HCT116 (cell line): ENCODE data around the gene RBMS1. TPM values are rescaled to one million over a fixed set of nuclear protein-coding genes. Genes with fewer than 3 reads are reported as not detected.

Source experiments
- ATAC-seq: fragments of 200-7000 bp; cut with Tn5 transposase; 2 replicates; pipeline ENCODE4 v1.9.1; 2020; ENCODE audit warnings: mild to moderate bottlenecking, moderate library complexity
- BruUV-seq: library from RNA; stranded (reverse); fragments of 400-500 nt; replicated peaks from 2 replicates; lab custom pipeline; 2021; lab: Mats Ljungman, UMichigan
- CTCF ChIA-PET: fragments of 300-600 bp; sonication (Branson Sonifier 250); formaldehyde crosslinking; loops from one replicate; lab custom pipeline; 2021; ENCODE audit warnings: antibody characterized with exemption; lab: Charles Lee
- POLR2A ChIA-PET: fragments of 300-600, 350-600 bp; sonication (Branson Sonifier 250); formaldehyde crosslinking; loops from one replicate; lab custom pipeline; 2021; ENCODE audit warnings: antibody characterized with exemption; lab: Charles Lee
- RAD21 ChIA-PET, 2 experiments: fragments of 300-600 bp; sonication (Branson Sonifier 250); formaldehyde crosslinking; loops; one replicate each; lab custom pipeline; 2023; ENCODE audit warnings: low total read pairs in 2 of 2; ENCODE audit not compliant: uncharacterized antibody in 2 of 2, unreplicated experiment in 2 of 2, low non-redundant PET in 1 of 2; lab: Charles Lee
- DNase-seq: peaks from one replicate; pipeline ENCODE4 v3.0.0-alpha.2; 2010; ENCODE audit warnings: low read depth, low spot score
- H2AFZ ChIP-seq: fragments of 200-600 bp; shearing (Covaris generic), sonication (generic); 2 replicates; pipeline ENCODE4 v1.6.1; 2017; ENCODE audit warnings: low read depth, mixed run types, mixed read lengths, antibody characterized with exemption, low read length; ENCODE audit not compliant: poor library complexity, severe bottlenecking
- H3K27ac ChIP-seq: 2 replicates; pipeline ENCODE4 v1.5.1; 2012; ENCODE audit warnings: low read depth, low read length
- H3K27me3 ChIP-seq: fragments of 200-600 bp; sonication (generic); 2 replicates; pipeline ENCODE4 v1.6.1; 2016; ENCODE audit warnings: mixed run types, low read length, mixed read lengths; ENCODE audit not compliant: insufficient read depth
- H3K36me3 ChIP-seq, 2 experiments: fragments of 200-500 bp in 1 of 2; fragments of 200-600 bp in 1 of 2; sonication (Bioruptor generic) in 1 of 2; sonication (generic) in 1 of 2; 2 replicates each; pipeline versions ENCODE4 v1.5.1 to v1.6.1; 2014 to 2016; ENCODE audit warnings: low read length in 2 of 2, inconsistent platforms in 1 of 2, mixed read lengths in 1 of 2, mixed run types in 1 of 2; ENCODE audit not compliant: insufficient read depth in 2 of 2, control insufficient read depth in 1 of 2
- H3K4me1 ChIP-seq, 2 experiments: fragments of 200-600 bp in 1 of 2; sonication (generic) in 1 of 2; 2 replicates each; pipeline versions ENCODE4 v1.5.1 to v1.6.1; 2012 to 2017; ENCODE audit warnings: low read length in 2 of 2, inconsistent platforms in 1 of 2, mild to moderate bottlenecking in 1 of 2, mixed read lengths in 1 of 2, mixed run types in 1 of 2, moderate library complexity in 1 of 2; ENCODE audit not compliant: insufficient read depth in 2 of 2, control insufficient read depth in 1 of 2
- H3K4me2 ChIP-seq: fragments of 200-600 bp; sonication (generic); 2 replicates; pipeline ENCODE4 v1.6.1; 2017; ENCODE audit warnings: mixed run types, low read length, mixed read lengths
- H3K4me3 ChIP-seq, 2 experiments: fragments of 200-600 bp in 1 of 2; sonication (generic) in 1 of 2; replicated peaks in 1 of 2; 2 replicates each; pipeline ENCODE4 v1.5.1; 2011 to 2016; ENCODE audit warnings: low read length in 2 of 2, control low read depth in 1 of 2, low read depth in 1 of 2, mild to moderate bottlenecking in 1 of 2, mixed read lengths in 1 of 2, mixed run types in 1 of 2
- H3K79me2 ChIP-seq: fragments of 200-600 bp; sonication (generic); 2 replicates; pipeline ENCODE4 v1.6.1; 2017; ENCODE audit warnings: mild to moderate bottlenecking, mixed run types, low read length, moderate library complexity, mixed read lengths; ENCODE audit not compliant: insufficient read depth
- H3K9ac ChIP-seq: fragments of 200-600 bp; sonication (generic); 2 replicates; pipeline ENCODE4 v1.6.1; 2016; ENCODE audit warnings: low read length, mixed read lengths
- H3K9me2 ChIP-seq: fragments of 200-600 bp; sonication (generic), shearing (Covaris generic); 2 replicates; pipeline ENCODE4 v1.6.1; 2017; ENCODE audit warnings: mixed run types, mild to moderate bottlenecking, moderate library complexity; ENCODE audit not compliant: insufficient read depth
- H3K9me3 ChIP-seq, 2 experiments: fragments of 200-500 bp in 1 of 2; fragments of 200-600 bp in 1 of 2; sonication (Bioruptor generic) in 1 of 2; sonication (generic) in 1 of 2; 2 replicates each; pipeline ENCODE4 v1.6.1; 2014 to 2017; ENCODE audit warnings: low read length in 2 of 2, mixed read lengths in 2 of 2, inconsistent platforms in 1 of 2, low read depth in 1 of 2, mild to moderate bottlenecking in 1 of 2, mixed run types in 1 of 2, moderate library complexity in 1 of 2; ENCODE audit not compliant: control insufficient read depth in 1 of 2, insufficient read depth in 1 of 2
- H4K20me1 ChIP-seq: fragments of 200-600 bp; sonication (generic), shearing (Covaris generic); 2 replicates; pipeline ENCODE4 v1.6.1; 2017; ENCODE audit warnings: mixed run types, mild to moderate bottlenecking, moderate library complexity; ENCODE audit not compliant: insufficient read depth
- CEBPB ChIP-seq: IDR thresholded peaks from 2 replicates; pipeline ENCODE4 v1.6.1; 2012; ENCODE audit warnings: low read depth
- EZH2phosphoT487 ChIP-seq: fragments of 200-600 bp; IDR thresholded peaks from 2 replicates; pipeline ENCODE4 v1.6.1; 2018; ENCODE audit warnings: antibody characterized with exemption, borderline replicate concordance
- POLR2A ChIP-seq: IDR thresholded peaks from 2 replicates; pipeline ENCODE4 v1.7.0; 2011; ENCODE audit warnings: borderline replicate concordance; ENCODE audit not compliant: insufficient read depth, insufficient read length; ENCODE audit errors: extremely low read depth
- ZFX ChIP-seq: fragments of 450-650 bp; IDR thresholded peaks from 2 replicates; pipeline ENCODE4 v1.6.1; 2017
- intact Hi-C: fragments of 100-400 bp; cut with micrococcal nuclease; formaldehyde crosslinking; loops from 2 replicates; pipeline ENCODE4 v1.10.0; 2022
- total RNA-seq: library from RNA; stranded (reverse); gene quantifications from one replicate; pipeline ENCODE4 v1.2.1, GENCODE V29; 2021; ENCODE audit not compliant: unreplicated experiment
- TF ChIP-seq, protein P1 (sequence below): IDR thresholded peaks from 2 replicates; pipeline ENCODE4 v1.6.1; 2011; ENCODE audit warnings: mild to moderate bottlenecking, low read length, moderate library complexity; ENCODE audit not compliant: insufficient replicate concordance; ENCODE audit errors: extremely low read depth
- TF ChIP-seq, protein P2 (sequence below): IDR thresholded peaks from 2 replicates; pipeline ENCODE4 v1.6.1; 2012; ENCODE audit warnings: low read depth
- TF ChIP-seq, protein P3 (sequence below): IDR thresholded peaks from 2 replicates; pipeline ENCODE4 v1.6.1; 2012

Gene RBMS1
- total RNA-seq, 1 experiment from 2014 or later: 17.6 TPM

DNA sequence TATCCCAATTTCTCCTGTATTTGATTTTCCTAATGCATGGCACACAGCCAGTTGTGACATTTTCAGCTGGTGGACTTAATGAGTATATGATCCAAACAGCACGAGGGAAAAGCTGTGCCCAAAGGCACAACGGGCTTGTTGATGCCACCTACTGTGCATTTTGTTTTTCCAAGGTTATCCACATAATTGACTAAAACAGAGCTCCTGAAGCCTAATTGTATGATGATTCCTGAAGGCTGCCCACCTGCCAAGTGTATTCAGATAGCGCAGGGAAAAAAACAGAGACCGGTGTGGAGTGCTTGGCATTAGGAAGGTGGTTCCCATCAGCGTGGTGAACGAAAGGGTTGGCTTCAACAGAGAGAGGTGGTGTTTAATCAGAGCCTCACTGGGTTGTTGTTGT lies 14.9 kb downstream of the RBMS1 start:
- DNase-seq: no peak
- POLR2A ChIA-PET: no interaction called here
- CTCF ChIA-PET: no interaction called here

More for the DNA sequence above, 14.9 kb downstream of the RBMS1 start:
- no peak overlapping the region for H3K9ac ChIP-seq
- H3K79me2 ChIP-seq: no peaks in the 10 kb centered on the region
- H3K4me3 ChIP-seq: no peak overlapping the region
- RAD21 ChIA-PET: no interaction called here
- no peaks in the 10 kb centered on the region for H4K20me1 ChIP-seq
- intact Hi-C loops: no loop called here
- no peaks in the 10 kb centered on the region for H3K27me3 ChIP-seq
- no peaks in the 10 kb centered on the region for H3K9me2 ChIP-seq
- TF ChIP-seq CEBPB: no peak
- no peak for TF ChIP-seq ZFX
- TF ChIP-seq, protein P1, sequence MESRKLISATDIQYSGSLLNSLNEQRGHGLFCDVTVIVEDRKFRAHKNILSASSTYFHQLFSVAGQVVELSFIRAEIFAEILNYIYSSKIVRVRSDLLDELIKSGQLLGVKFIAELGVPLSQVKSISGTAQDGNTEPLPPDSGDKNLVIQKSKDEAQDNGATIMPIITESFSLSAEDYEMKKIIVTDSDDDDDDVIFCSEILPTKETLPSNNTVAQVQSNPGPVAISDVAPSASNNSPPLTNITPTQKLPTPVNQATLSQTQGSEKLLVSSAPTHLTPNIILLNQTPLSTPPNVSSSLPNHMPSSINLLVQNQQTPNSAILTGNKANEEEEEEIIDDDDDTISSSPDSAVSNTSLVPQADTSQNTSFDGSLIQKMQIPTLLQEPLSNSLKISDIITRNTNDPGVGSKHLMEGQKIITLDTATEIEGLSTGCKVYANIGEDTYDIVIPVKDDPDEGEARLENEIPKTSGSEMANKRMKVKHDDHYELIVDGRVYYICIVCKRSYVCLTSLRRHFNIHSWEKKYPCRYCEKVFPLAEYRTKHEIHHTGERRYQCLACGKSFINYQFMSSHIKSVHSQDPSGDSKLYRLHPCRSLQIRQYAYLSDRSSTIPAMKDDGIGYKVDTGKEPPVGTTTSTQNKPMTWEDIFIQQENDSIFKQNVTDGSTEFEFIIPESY: no peak
- no peak for TF ChIP-seq EZH2phosphoT487
- no peak for TF ChIP-seq POLR2A
- TF ChIP-seq, protein P2, sequence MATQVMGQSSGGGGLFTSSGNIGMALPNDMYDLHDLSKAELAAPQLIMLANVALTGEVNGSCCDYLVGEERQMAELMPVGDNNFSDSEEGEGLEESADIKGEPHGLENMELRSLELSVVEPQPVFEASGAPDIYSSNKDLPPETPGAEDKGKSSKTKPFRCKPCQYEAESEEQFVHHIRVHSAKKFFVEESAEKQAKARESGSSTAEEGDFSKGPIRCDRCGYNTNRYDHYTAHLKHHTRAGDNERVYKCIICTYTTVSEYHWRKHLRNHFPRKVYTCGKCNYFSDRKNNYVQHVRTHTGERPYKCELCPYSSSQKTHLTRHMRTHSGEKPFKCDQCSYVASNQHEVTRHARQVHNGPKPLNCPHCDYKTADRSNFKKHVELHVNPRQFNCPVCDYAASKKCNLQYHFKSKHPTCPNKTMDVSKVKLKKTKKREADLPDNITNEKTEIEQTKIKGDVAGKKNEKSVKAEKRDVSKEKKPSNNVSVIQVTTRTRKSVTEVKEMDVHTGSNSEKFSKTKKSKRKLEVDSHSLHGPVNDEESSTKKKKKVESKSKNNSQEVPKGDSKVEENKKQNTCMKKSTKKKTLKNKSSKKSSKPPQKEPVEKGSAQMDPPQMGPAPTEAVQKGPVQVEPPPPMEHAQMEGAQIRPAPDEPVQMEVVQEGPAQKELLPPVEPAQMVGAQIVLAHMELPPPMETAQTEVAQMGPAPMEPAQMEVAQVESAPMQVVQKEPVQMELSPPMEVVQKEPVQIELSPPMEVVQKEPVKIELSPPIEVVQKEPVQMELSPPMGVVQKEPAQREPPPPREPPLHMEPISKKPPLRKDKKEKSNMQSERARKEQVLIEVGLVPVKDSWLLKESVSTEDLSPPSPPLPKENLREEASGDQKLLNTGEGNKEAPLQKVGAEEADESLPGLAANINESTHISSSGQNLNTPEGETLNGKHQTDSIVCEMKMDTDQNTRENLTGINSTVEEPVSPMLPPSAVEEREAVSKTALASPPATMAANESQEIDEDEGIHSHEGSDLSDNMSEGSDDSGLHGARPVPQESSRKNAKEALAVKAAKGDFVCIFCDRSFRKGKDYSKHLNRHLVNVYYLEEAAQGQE: no peak
- TF ChIP-seq, protein P3, sequence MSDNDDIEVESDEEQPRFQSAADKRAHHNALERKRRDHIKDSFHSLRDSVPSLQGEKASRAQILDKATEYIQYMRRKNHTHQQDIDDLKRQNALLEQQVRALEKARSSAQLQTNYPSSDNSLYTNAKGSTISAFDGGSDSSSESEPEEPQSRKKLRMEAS: no peak
- H3K36me3 ChIP-seq: no peaks in the 10 kb centered on the region
- no peaks in the 10 kb centered on the region for H3K4me1 ChIP-seq
- H3K9me3 ChIP-seq: no peaks in the 10 kb centered on the region
- no peak for ATAC-seq
- no TSS peak for BruUV-seq
- H3K4me2 ChIP-seq: no peak overlapping the region
- H2AFZ ChIP-seq: no peak overlapping the region
- no peak overlapping the region for H3K27ac ChIP-seq
